Left lung (tissue), 10 donors: ENCODE results near the gene SLC38A10. TPM values are rescaled to one million over a fixed set of nuclear protein-coding genes. Genes with fewer than 3 reads are reported as not detected.

Source experiments
- ATAC-seq: fragments of 200-7000 bp; cut with Tn5 transposase; one replicate; pipeline ENCODE4 v1.9.1; 2020; ENCODE audit warnings: moderate library complexity
- DNase-seq, 4 donors: peaks; one replicate each; pipeline ENCODE4 v3.0.0-alpha.2; 2013 to 2020
- H3K27ac ChIP-seq, 2 donors: fragments of 200-600 bp; sonication (generic) in 1 of 2; one replicate each; pipeline versions ENCODE4 v1.5.0 to v1.8.0; 2020 to 2021
- H3K27me3 ChIP-seq, 2 donors: fragments of 200-600 bp; sonication (generic) in 1 of 2; one replicate each; pipeline versions ENCODE4 v1.5.0 to v1.8.0; 2020 to 2021
- H3K36me3 ChIP-seq, 2 donors: fragments of 200-600 bp; sonication (generic) in 1 of 2; one replicate each; pipeline versions ENCODE4 v1.5.0 to v1.8.0; 2020 to 2021
- H3K4me1 ChIP-seq, 2 donors: fragments of 200-600 bp; one replicate each; pipeline ENCODE4 v1.8.0; 2021
- H3K4me3 ChIP-seq, 2 donors: fragments of 200-600 bp; sonication (generic) in 1 of 2; one replicate each; pipeline versions ENCODE4 v1.5.0 to v1.8.0; 2020 to 2021; ENCODE audit warnings: mild to moderate bottlenecking in 1 of 2
- H3K9me3 ChIP-seq, 2 donors: fragments of 200-600 bp; sonication (generic) in 1 of 2; one replicate each; pipeline versions ENCODE4 v1.5.0 to v1.8.0; 2020 to 2021
- intact Hi-C, 2 donors: fragments of 100-400 bp; cut with DNase I; formaldehyde crosslinking; loops; one replicate each; pipeline versions ENCODE4 v1.11.2 to v1.14.2; 2022
- polyA plus RNA-seq, 6 donors: library from polyadenylated mRNA; unstranded; fragments of 120-200 nt; gene quantifications; one replicate each; pipeline ENCODE4 v1.2.1, GENCODE V29; 2013; ENCODE audit not compliant: insufficient read length in 6 of 6
- total RNA-seq, 2 donors: library from RNA; stranded (reverse); fragmentation: NEBNext Ultra II Directional; extraction: Animal tissue kit (Norgen Biotek cat#: 25700); gene quantifications; one replicate each; pipeline ENCODE4 v1.2.1, GENCODE V29; 2021
- TF ChIP-seq, protein P1 (sequence below), 2 donors: fragments of 200-600 bp; sonication (generic) in 1 of 2; IDR thresholded peaks; one replicate each; pipeline versions ENCODE4 v1.5.0 to v1.8.0; 2021; ENCODE audit warnings: antibody characterized with exemption in 2 of 2
- donor health status: DM: no; HTN: yes; CAD: no.
- donor health status: DM: no; HTN: no; CAD: no.

The SLC38A10 gene
- total and polyA plus RNA-seq, 8 donors, result 48.4 to 109 (median 63.0) TPM

GRCh38 chr17:81280571-81280970, 14.5 kb downstream of the SLC38A10 start:
- peaks cover 8 to 33% of the 10 kb centered on the region in 2 donors for H3K4me1 ChIP-seq
- no peaks in the 10 kb centered on the region for H3K27me3 ChIP-seq
- no peak overlapping the region for H3K4me3 ChIP-seq
- peaks cover 0 to 89% of the 10 kb centered on the region in 2 donors for H3K36me3 ChIP-seq
- TF ChIP-seq, protein P1, sequence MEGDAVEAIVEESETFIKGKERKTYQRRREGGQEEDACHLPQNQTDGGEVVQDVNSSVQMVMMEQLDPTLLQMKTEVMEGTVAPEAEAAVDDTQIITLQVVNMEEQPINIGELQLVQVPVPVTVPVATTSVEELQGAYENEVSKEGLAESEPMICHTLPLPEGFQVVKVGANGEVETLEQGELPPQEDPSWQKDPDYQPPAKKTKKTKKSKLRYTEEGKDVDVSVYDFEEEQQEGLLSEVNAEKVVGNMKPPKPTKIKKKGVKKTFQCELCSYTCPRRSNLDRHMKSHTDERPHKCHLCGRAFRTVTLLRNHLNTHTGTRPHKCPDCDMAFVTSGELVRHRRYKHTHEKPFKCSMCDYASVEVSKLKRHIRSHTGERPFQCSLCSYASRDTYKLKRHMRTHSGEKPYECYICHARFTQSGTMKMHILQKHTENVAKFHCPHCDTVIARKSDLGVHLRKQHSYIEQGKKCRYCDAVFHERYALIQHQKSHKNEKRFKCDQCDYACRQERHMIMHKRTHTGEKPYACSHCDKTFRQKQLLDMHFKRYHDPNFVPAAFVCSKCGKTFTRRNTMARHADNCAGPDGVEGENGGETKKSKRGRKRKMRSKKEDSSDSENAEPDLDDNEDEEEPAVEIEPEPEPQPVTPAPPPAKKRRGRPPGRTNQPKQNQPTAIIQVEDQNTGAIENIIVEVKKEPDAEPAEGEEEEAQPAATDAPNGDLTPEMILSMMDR (IDR thresholded peaks at IDR 0.05), result no peak
- DNase-seq (peak in 1 of 4 donors; percentile 61), ATAC-seq (no peak)
- intact Hi-C loops, result no loop called here
- H3K9me3 ChIP-seq, result no peaks in the 10 kb centered on the region
- H3K27ac ChIP-seq, result no peak overlapping the region

GRCh38 chr17:81279278-81280275, 15.5 kb downstream of the SLC38A10 start:
- no peak for ATAC-seq
- TF ChIP-seq, protein P1 (IDR thresholded peaks at IDR 0.05), result no peak
- intact Hi-C loops, result no loop called here
- peaks cover 8 to 23% of the 10 kb centered on the region in 2 donors for H3K4me1 ChIP-seq
- H3K9me3 ChIP-seq, result no peaks in the 10 kb centered on the region
- peak in 1 of 4 donors; percentile 66 for DNase-seq
- no peak overlapping the region for H3K4me3 ChIP-seq
- no peak overlapping the region for H3K27ac ChIP-seq
- no peaks in the 10 kb centered on the region for H3K27me3 ChIP-seq
- peaks cover 0 to 93% of the 10 kb centered on the region in 2 donors for H3K36me3 ChIP-seq

GRCh38 chr17:81278831-81279230, 16.3 kb downstream of the SLC38A10 start:
- no peaks in the 10 kb centered on the region for H3K9me3 ChIP-seq
- no peak overlapping the region for H3K4me3 ChIP-seq
- intact Hi-C loops, result no loop called here
- ATAC-seq (no peak), DNase-seq (peak in 1 of 4 donors; percentile 61)
- H3K4me1 ChIP-seq, result peaks cover 8 to 22% of the 10 kb centered on the region in 2 donors
- no peaks in the 10 kb centered on the region for H3K27me3 ChIP-seq
- H3K36me3 ChIP-seq, result peaks cover 0 to 97% of the 10 kb centered on the region in 2 donors
- H3K27ac ChIP-seq, result peak overlapping the region in 1 of 2 donors; percentile 48
- TF ChIP-seq, protein P1 (IDR thresholded peaks at IDR 0.05), result no peak

DNA sequence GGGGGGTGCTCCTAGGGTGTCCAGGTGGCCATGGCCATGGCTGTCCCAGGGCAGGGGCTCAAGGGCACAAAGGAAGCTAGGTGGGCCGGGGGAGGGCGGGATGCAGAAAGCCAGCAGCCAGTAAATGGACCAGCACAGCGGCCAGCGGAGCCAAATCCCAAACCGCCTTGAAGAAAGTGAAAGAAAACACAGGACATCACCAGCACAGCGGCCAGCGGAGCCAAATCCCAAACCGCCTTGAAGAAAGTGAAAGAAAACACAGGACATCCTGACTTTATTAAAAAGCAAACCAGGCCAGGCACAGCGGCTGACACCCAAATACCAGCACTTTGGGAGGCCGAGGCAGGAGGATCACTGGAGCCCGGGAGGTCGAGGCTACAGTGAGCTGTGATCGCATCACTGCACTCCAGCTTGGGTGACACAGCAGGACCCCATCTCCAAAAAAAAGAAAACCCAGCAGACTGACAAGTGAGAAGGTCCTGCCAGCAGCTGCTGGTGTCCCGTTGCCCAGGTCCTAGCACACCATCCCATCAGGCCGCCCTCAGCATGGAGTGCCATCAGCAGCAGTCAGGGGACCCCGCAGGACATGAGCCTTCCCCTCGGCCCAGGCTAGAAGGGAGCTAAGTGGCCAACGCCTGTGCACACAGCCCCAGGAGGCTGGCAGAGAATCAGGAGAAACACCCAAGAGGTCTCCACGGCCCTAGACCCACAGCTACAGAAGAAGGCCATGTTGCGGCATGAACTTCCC, 17.0 kb downstream of the SLC38A10 start:
- ATAC-seq (no peak), DNase-seq (peak in 2 of 4 donors; percentile 59 to 71)
- peaks cover 8 to 29% of the 10 kb centered on the region in 2 donors for H3K4me1 ChIP-seq
- intact Hi-C loops, result no loop called here
- H3K4me3 ChIP-seq, result no peak overlapping the region
- H3K9me3 ChIP-seq, result no peaks in the 10 kb centered on the region
- H3K36me3 ChIP-seq, result peaks cover 0 to 97% of the 10 kb centered on the region in 2 donors
- TF ChIP-seq, protein P1 (IDR thresholded peaks at IDR 0.05), result no peak
- H3K27ac ChIP-seq, result peak overlapping the region; percentile 19 to 48
- H3K27me3 ChIP-seq, result no peaks in the 10 kb centered on the region
